Prostate gland (tissue), 2 donors: Measurements from ENCODE around the gene ANTXR1.

Experiments used
- POLR2AphosphoS5 ChIP-seq: sonication (generic); formaldehyde crosslinking; IDR thresholded peaks from one replicate; pipeline ENCODE4 v1.6.1; 2017; ENCODE audit warnings: antibody characterized with exemption
- TF ChIP-seq, protein P1 (sequence below), 4 experiments: fragments of 200-600 bp in 2 of 4; fragments of 450-650 bp in 2 of 4; sonication (generic) in 2 of 4; IDR thresholded peaks; 1 replicate in 3 of 4; 2 replicates in 1 of 4; pipeline ENCODE4 v1.5.1; 2016 to 2019; ENCODE audit warnings: antibody characterized with exemption in 4 of 4, mild to moderate bottlenecking in 2 of 4, moderate library complexity in 2 of 4

DNA sequence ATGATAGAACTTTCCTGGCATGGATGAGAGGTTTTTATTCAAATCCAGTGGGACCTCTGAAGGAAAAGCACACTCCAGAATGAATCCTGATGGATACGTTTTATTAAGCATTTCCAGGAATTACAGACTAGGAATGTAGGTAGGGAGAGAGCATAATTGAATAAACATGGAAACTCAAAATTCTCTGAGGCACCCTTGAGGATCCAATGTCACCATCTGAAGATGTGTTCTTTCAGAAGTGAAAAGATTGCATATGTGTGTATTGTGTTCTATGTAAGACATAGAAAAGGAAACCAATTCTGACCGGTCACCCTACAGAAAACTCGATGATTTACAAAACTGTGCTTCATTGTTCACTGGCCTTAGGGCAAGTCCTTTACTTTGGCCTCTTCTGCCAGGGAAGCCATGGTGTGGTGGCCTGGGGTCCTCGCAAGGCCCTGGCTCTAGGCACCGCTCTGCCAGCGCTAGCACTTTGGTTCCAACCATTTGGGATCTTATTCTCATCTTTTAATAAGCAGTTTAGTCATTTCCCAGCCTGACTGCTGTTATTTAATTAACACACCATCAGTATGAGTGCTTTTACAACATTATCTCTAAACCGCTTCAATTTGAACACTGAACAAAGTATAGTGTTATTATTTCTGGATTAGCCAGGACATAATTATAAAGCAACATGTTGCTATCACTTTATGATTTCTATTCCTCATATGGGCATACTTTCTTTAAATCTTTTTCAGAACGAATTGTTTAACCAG, 43.1 kb upstream of the ANTXR1 start:
- TF ChIP-seq POLR2AphosphoS5, result no peak
- TF ChIP-seq, protein P1, sequence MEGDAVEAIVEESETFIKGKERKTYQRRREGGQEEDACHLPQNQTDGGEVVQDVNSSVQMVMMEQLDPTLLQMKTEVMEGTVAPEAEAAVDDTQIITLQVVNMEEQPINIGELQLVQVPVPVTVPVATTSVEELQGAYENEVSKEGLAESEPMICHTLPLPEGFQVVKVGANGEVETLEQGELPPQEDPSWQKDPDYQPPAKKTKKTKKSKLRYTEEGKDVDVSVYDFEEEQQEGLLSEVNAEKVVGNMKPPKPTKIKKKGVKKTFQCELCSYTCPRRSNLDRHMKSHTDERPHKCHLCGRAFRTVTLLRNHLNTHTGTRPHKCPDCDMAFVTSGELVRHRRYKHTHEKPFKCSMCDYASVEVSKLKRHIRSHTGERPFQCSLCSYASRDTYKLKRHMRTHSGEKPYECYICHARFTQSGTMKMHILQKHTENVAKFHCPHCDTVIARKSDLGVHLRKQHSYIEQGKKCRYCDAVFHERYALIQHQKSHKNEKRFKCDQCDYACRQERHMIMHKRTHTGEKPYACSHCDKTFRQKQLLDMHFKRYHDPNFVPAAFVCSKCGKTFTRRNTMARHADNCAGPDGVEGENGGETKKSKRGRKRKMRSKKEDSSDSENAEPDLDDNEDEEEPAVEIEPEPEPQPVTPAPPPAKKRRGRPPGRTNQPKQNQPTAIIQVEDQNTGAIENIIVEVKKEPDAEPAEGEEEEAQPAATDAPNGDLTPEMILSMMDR (IDR thresholded peaks at IDR 0.05), result no peak
